ENCODE results near the gene SMURF1. TPM values are rescaled to one million over a fixed set of nuclear protein-coding genes. Genes with fewer than 3 reads are reported as not detected.

The SMURF1 gene
- total RNA-seq, 4 donors from 2014 or later, result 28.2 to 35.4 (median 31.1) TPM

DNA sequence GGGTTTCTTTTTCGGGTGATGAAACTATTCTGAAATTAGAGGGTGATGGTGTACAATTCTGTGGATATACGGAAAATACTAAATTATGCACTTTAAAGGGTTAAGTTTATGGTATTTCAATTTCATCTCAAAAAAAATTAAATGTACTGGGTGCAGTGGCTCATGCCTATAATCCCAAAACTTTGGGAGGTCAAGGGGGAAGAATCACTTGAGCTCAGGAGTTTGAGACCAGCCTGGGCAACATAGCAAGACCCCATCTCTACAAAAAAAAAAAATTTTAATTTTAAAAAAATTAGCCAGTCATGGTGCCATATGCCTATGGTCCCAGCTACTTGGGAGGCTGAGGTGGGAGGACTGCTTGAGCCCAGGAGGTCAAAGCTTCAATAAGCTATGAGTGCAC lies 57.0 kb downstream of the SMURF1 start:
- H3K4me1 ChIP-seq, result peaks cover 0 to 28% (median 0%) of the 10 kb centered on the region in 4 donors
- no peaks in the 10 kb centered on the region for H3K27me3 ChIP-seq
- H3K27ac ChIP-seq, result peak overlapping the region in 2 of 4 donors; percentile 17 to 21
- DNase-seq (ENCODE audit: low spot score in 2 of 2), result no peak
- H3K9me3 ChIP-seq, result no peaks in the 10 kb centered on the region
- no peaks in the 10 kb centered on the region for H3K36me3 ChIP-seq
- no peak overlapping the region for H3K4me3 ChIP-seq
- TF ChIP-seq POLR2A (IDR thresholded peaks at IDR 0.05) (no peak), EP300 (IDR thresholded peaks at IDR 0.05) (no peak)
- TF ChIP-seq, protein P1, sequence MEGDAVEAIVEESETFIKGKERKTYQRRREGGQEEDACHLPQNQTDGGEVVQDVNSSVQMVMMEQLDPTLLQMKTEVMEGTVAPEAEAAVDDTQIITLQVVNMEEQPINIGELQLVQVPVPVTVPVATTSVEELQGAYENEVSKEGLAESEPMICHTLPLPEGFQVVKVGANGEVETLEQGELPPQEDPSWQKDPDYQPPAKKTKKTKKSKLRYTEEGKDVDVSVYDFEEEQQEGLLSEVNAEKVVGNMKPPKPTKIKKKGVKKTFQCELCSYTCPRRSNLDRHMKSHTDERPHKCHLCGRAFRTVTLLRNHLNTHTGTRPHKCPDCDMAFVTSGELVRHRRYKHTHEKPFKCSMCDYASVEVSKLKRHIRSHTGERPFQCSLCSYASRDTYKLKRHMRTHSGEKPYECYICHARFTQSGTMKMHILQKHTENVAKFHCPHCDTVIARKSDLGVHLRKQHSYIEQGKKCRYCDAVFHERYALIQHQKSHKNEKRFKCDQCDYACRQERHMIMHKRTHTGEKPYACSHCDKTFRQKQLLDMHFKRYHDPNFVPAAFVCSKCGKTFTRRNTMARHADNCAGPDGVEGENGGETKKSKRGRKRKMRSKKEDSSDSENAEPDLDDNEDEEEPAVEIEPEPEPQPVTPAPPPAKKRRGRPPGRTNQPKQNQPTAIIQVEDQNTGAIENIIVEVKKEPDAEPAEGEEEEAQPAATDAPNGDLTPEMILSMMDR (IDR thresholded peaks at IDR 0.05), result no peak
- 94% methylated on average over 2 of the region's 2 CpGs for WGBS, 2 donors

DNA sequence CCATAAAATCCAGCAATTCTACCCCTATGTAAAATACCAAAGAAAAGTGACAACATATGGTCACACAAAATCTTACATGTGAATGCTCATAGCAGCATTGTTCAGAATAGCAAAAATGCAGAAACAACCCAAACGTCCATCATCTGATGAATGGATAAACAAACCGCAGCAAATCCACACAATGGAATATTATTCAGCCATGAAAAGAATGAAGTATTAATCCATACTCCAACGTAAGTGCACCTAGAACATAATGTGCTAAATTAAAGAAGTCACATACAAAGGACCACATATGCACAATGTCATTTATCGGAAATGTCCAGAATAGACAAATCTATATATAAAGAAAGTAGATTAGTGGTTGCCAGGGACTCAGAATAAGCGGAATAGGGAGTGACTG lies 57.4 kb downstream of the SMURF1 start:
- no peak for DNase-seq (ENCODE audit: low spot score in 2 of 2)
- no peaks in the 10 kb centered on the region for H3K9me3 ChIP-seq
- H3K27ac ChIP-seq, result no peak overlapping the region
- no peaks in the 10 kb centered on the region for H3K36me3 ChIP-seq
- H3K4me3 ChIP-seq, result no peak overlapping the region
- H3K4me1 ChIP-seq, result peaks cover 0 to 27% (median 0%) of the 10 kb centered on the region in 4 donors
- 81 to 86% methylated on average over 5 of the region's 5 CpGs for WGBS, 2 donors
- no peaks in the 10 kb centered on the region for H3K27me3 ChIP-seq
- TF ChIP-seq, protein P1 (IDR thresholded peaks at IDR 0.05), result no peak
- no peak for TF ChIP-seq EP300 (IDR thresholded peaks at IDR 0.05)
- TF ChIP-seq POLR2A (IDR thresholded peaks at IDR 0.05), result no peak

DNA sequence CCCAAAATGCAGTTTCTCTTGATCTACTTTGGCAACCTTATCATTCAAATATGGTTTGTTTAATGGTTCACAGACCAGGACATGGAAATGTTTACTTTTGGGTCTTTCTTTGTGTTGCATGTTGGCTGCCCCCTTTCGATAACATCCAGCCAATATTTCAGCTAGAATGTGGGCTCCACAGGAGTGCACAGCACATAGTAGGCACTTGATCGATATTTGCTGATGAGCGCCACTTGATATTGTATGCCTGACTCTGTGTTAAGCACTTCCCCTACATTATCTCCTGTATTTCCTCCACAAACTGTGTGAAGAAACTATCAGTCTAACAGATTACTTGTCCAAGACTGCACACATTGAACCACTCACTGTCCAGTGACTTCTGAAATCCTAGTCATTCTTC lies 60.2 kb downstream of the SMURF1 start:
- TF ChIP-seq POLR2A (IDR thresholded peaks at IDR 0.05) (no peak), EP300 (IDR thresholded peaks at IDR 0.05) (no peak)
- TF ChIP-seq, protein P1 (IDR thresholded peaks at IDR 0.05), result no peak
- no peak overlapping the region for H3K4me3 ChIP-seq
- no peaks in the 10 kb centered on the region for H3K36me3 ChIP-seq
- no peaks in the 10 kb centered on the region for H3K9me3 ChIP-seq
- H3K27me3 ChIP-seq, result no peaks in the 10 kb centered on the region
- peaks cover 0 to 50% (median 10%) of the 10 kb centered on the region in 4 donors for H3K4me1 ChIP-seq
- 90 to 95% methylated on average over 3 of the region's 3 CpGs for WGBS, 2 donors
- no peak overlapping the region for H3K27ac ChIP-seq
- no peak for DNase-seq (ENCODE audit: low spot score in 2 of 2)

DNA sequence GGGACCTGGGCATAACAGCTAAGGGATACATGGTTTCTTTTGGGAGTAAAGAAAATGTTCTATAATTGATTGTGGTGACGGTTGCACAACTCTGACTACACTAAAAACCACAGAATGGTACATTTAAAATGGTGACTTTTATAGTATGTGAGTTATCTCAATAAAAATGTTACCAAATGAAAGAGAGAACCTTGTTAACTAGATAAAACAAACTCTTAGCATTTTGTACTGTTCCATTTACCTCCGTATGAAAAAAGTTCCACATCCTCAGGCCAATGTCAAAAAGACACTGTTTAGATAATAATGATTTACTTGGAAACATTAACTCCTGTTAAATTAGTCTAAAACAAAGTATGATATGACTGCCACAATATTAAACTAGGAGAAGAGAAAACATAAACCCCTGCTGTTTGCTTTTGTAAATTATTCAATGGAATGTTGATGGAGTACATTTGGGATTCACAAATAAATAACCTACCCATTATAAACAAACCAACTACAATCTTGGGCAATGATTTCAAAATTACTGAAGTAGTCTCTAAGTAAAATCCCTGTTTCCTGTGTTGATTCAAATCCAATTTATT lies 60.7 kb downstream of the SMURF1 start:
- H3K27ac ChIP-seq, result peak overlapping the region in 1 of 4 donors; percentile 26
- 61 to 66% methylated on average over 2 of the region's 2 CpGs for WGBS, 2 donors
- no peak for DNase-seq (ENCODE audit: low spot score in 2 of 2)
- H3K27me3 ChIP-seq, result no peaks in the 10 kb centered on the region
- no peak overlapping the region for H3K4me3 ChIP-seq
- H3K36me3 ChIP-seq, result no peaks in the 10 kb centered on the region
- peaks cover 0 to 55% (median 11%) of the 10 kb centered on the region in 4 donors for H3K4me1 ChIP-seq
- TF ChIP-seq, protein P1 (IDR thresholded peaks at IDR 0.05), result no peak
- TF ChIP-seq EP300 (IDR thresholded peaks at IDR 0.05) (no peak), POLR2A (IDR thresholded peaks at IDR 0.05) (no peak)
- H3K9me3 ChIP-seq, result no peaks in the 10 kb centered on the region

DNA sequence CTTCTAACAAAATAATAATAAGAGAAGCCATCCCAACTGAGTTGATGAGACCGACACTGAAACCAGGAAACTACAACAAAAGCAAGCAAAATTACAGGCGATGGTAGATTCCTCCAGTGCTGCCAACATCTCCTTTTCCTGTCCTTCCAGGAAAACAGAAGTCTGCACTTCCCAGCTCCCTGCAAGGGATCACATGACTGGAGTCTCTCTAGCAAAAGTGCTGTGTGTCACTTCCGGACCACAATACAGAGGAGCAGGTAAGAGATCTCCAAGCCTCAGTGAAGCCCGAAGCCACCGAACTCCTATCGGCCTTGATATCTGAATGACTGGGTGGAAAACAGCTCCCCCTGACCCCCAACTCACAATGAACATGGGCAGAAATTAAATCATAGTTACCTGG lies 63.2 kb downstream of the SMURF1 start:
- no peak for DNase-seq (ENCODE audit: low spot score in 2 of 2)
- H3K36me3 ChIP-seq, result no peaks in the 10 kb centered on the region
- H3K4me1 ChIP-seq, result peaks cover 0 to 56% (median 11%) of the 10 kb centered on the region in 4 donors
- no peaks in the 10 kb centered on the region for H3K27me3 ChIP-seq
- H3K4me3 ChIP-seq, result no peak overlapping the region
- H3K27ac ChIP-seq, result peak overlapping the region in 1 of 4 donors; percentile 19
- H3K9me3 ChIP-seq, result no peaks in the 10 kb centered on the region
- TF ChIP-seq EP300 (IDR thresholded peaks at IDR 0.05), result no peak
- TF ChIP-seq, protein P1 (IDR thresholded peaks at IDR 0.05), result no peak
- TF ChIP-seq POLR2A (IDR thresholded peaks at IDR 0.05), result no peak
- 85 to 86% methylated on average over 6 of the region's 6 CpGs for whole genome bisulfite sequencing, 2 donors
